ENCODE data around the gene SULF2.

DNA sequence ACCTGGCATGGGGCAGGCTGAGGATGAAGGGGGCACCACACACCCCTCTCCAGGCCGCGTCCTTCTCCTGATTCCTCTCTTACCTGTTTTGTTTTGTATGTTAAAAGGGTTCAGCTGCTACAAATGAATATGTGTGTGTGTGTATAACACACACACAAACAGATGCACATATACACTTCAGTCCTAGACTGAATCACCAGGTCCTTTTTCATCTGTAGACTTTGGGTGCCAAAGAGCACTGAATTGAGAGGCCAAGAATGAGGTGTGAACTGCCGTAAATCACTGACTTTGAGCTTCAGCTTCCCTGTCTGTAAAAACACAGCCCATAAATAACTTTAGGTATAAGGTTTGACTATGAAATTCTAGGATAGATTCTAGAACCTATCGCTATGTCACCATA lies 40.5 kb downstream of the SULF2 start:
- TF ChIP-seq, protein P1, sequence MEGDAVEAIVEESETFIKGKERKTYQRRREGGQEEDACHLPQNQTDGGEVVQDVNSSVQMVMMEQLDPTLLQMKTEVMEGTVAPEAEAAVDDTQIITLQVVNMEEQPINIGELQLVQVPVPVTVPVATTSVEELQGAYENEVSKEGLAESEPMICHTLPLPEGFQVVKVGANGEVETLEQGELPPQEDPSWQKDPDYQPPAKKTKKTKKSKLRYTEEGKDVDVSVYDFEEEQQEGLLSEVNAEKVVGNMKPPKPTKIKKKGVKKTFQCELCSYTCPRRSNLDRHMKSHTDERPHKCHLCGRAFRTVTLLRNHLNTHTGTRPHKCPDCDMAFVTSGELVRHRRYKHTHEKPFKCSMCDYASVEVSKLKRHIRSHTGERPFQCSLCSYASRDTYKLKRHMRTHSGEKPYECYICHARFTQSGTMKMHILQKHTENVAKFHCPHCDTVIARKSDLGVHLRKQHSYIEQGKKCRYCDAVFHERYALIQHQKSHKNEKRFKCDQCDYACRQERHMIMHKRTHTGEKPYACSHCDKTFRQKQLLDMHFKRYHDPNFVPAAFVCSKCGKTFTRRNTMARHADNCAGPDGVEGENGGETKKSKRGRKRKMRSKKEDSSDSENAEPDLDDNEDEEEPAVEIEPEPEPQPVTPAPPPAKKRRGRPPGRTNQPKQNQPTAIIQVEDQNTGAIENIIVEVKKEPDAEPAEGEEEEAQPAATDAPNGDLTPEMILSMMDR (conservative IDR thresholded peaks at IDR 0.05), result no peak
- TF ChIP-seq ZFX (IDR thresholded peaks at IDR 0.05), result no peak
